ENCODE results near the gene KCNC1.

Gene KCNC1

GRCh38 chr11:17753641-17754040 is 19.1 kb downstream of the KCNC1 start:
- no peak for TF ChIP-seq CTCF (IDR thresholded peaks at IDR 0.05; ENCODE audit: control insufficient read depth, extremely low read depth, insufficient read depth)
- H3K4me3 ChIP-seq (ENCODE audit: low read depth, low read length), result no peak overlapping the region
- no peak for DNase-seq (ENCODE audit: low read depth)

- no peak for TF ChIP-seq CTCF (IDR thresholded peaks at IDR 0.05; ENCODE audit: control insufficient read depth, extremely low read depth, insufficient read depth)
- H3K4me3 ChIP-seq (ENCODE audit: low read depth, low read length), result no peak overlapping the region
- no peak for DNase-seq (ENCODE audit: low read depth)
Measured at GRCh38 chr11:17755891-17756290, 21.3 kb downstream of the KCNC1 start.

GRCh38 chr11:17760102-17761029 is 25.8 kb downstream of the KCNC1 start:
- H3K4me3 ChIP-seq (ENCODE audit: low read depth, low read length), result no peak overlapping the region
- peak; percentile 92 for TF ChIP-seq CTCF (IDR thresholded peaks at IDR 0.05; ENCODE audit: control insufficient read depth, extremely low read depth, insufficient read depth)
- DNase-seq (ENCODE audit: low read depth), result peak; percentile 51

GRCh38 chr11:17762309-17762974 is 27.9 kb downstream of the KCNC1 start:
- no peak for DNase-seq (ENCODE audit: low read depth)
- peak; percentile 20; the same call in 1 of the 2 replicates for TF ChIP-seq CTCF (IDR thresholded peaks at IDR 0.05; ENCODE audit: control insufficient read depth, extremely low read depth, insufficient read depth)

GRCh38 chr11:17763244-17763643 is 28.7 kb downstream of the KCNC1 start:
- no peak overlapping the region for H3K4me3 ChIP-seq (ENCODE audit: low read depth, low read length)
- DNase-seq (ENCODE audit: low read depth), result no peak
- no peak for TF ChIP-seq CTCF (IDR thresholded peaks at IDR 0.05; ENCODE audit: control insufficient read depth, extremely low read depth, insufficient read depth)

More at GRCh38 chr11:17762309-17762974, 27.9 kb downstream of the KCNC1 start:
- H3K4me3 ChIP-seq (ENCODE audit: low read depth, low read length), result no peak overlapping the region

GRCh38 chr11:17763703-17764102 is 29.1 kb downstream of the KCNC1 start:
- H3K4me3 ChIP-seq (ENCODE audit: low read depth, low read length), result no peak overlapping the region
- no peak for TF ChIP-seq CTCF (IDR thresholded peaks at IDR 0.05; ENCODE audit: control insufficient read depth, extremely low read depth, insufficient read depth)
- no peak for DNase-seq (ENCODE audit: low read depth)

All from LNCaP clone FGC (cell line).